Renal pelvis (tissue), 12 donors: ENCODE data around the gene ACOX2. TPM values are rescaled to one million over a fixed set of nuclear protein-coding genes. Genes with fewer than 3 reads are reported as not detected.

ENCODE experiments used
- DNase-seq: peaks from one replicate; pipeline ENCODE4 v3.0.0-alpha.2; 2013
- long read RNA-seq, 16 experiments: transcript quantifications; one replicate each; lab custom pipeline, GENCODE V29; 2026
- polyA plus RNA-seq, 3 donors: library from polyadenylated mRNA; unstranded; fragments of 120-200 nt; gene quantifications; one replicate each; pipeline ENCODE4 v1.2.1, GENCODE V29; 2013; ENCODE audit not compliant: insufficient read length in 3 of 3

The ACOX2 gene
- polyA plus RNA-seq = 10 to 100 TPM; 37.2 to 42.3 (median 37.3) TPM
- long read RNA-seq, donor 1, partial matches to known transcripts = 0 of 3 reads
- long read RNA-seq, donor 1, other reads (novel, unspliced or antisense) = 0 of 3 reads
- long read RNA-seq, donor 2, partial matches to known transcripts = 0 of 3 reads
- long read RNA-seq, donor 2, other reads (novel, unspliced or antisense) = 0 of 3 reads
- long read RNA-seq, donor 3, partial matches to known transcripts = 0 of 2 reads
- long read RNA-seq, donor 3, other reads (novel, unspliced or antisense) = 0 of 2 reads
- long read RNA-seq, donor 4, partial matches to known transcripts = 0 of 6 reads
- long read RNA-seq, donor 4, other reads (novel, unspliced or antisense) = 0 of 6 reads
- long read RNA-seq, donor 5, partial matches to known transcripts = 0 of 2 reads
- long read RNA-seq, donor 5, other reads (novel, unspliced or antisense) = 0 of 2 reads
- long read RNA-seq, donor 6, transcript ACOX2-201 (15 exons, 2,426 nt) = major isoform, 9 of 9 reads
- long read RNA-seq, donor 6, partial matches to known transcripts = 0 of 9 reads
- long read RNA-seq, donor 6, other reads (novel, unspliced or antisense) = 0 of 9 reads
- long read RNA-seq, donor 7, partial matches to known transcripts = 0 of 4 reads
- long read RNA-seq, donor 7, other reads (novel, unspliced or antisense) = 0 of 4 reads
- long read RNA-seq, donor 8 = 0 reads
- long read RNA-seq, donor 9, partial matches to known transcripts = 0 of 5 reads
- long read RNA-seq, donor 9, other reads (novel, unspliced or antisense) = 0 of 5 reads
- long read RNA-seq, donor 10, partial matches to known transcripts = 0 of 1 reads
- long read RNA-seq, donor 10, other reads (novel, unspliced or antisense) = 0 of 1 reads
- long read RNA-seq, donor 11, partial matches to known transcripts = 0 of 13 reads
- long read RNA-seq, donor 11, other reads (novel, unspliced or antisense) = 11 of 13 reads
- long read RNA-seq, donor 12, partial matches to known transcripts = 0 of 5 reads
- long read RNA-seq, donor 12, other reads (novel, unspliced or antisense) = 0 of 5 reads
- long read RNA-seq, donor 13, partial matches to known transcripts = 0 of 1 reads
- long read RNA-seq, donor 13, other reads (novel, unspliced or antisense) = 0 of 1 reads
- long read RNA-seq, donor 14 = 0 reads
- long read RNA-seq, donor 15, transcript ACOX2-201 (15 exons, 2,426 nt) = major isoform, 6 of 6 reads
- long read RNA-seq, donor 15, partial matches to known transcripts = 0 of 6 reads
- long read RNA-seq, donor 15, other reads (novel, unspliced or antisense) = 0 of 6 reads
- long read RNA-seq, donor 16, transcript ACOX2-201 (15 exons, 2,426 nt) = major isoform, 9 of 10 reads
- long read RNA-seq, donor 16, partial matches to known transcripts = 0 of 10 reads
- long read RNA-seq, donor 16, other reads (novel, unspliced or antisense) = 0 of 10 reads

DNA sequence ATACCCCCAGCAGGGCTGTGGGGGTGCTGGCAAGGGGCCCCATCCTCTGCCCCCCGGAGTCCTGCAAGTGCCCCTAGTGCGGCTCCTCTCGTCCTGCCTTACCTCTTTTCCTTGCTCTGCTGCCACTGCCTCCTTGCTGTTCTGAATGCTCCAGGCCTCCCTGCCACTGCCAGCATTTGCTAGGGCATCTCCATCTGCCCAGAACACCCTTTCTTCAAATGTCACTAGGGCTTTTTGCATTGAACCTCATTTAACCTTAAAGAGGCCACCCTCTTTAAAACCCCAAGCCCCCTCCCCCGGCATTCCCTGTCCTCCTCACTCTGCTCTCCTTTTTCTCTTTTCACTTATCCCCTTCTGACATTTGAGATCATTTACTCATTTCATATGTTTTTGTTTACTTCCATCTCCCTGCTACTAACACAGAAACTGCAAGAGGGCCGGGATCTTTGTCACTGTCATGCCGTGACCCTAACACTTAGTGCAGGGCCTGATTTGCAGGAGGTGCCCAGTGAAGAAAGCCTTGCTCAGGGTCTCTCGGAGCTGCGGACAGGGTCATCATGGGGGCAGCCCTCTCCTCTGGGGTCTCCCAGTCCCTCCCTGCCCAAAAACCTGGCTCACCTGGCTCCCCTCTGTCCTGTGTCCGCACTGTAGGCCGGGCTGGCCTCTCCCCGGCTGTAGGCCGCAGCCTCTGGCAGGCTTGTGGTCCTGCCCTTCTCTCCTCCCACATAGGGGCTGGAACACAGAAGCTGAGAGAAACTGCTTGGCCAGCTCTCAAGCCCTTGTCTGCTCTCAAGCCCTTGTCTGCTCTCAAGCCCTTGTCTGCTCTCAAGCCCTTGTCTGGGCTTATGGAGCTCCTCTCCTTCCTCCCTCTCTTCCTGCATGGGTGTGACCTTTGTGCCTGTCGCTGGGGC, at the start of gene ACOX2:
TSS of gene ACOX2 (minus strand) at position 690 of the 911 bp plus-strand sequence. CDS start 2,084 bp downstream, outside the sequence.
- DNase-seq = no peak

- DNase-seq = peak; percentile 76
Observed at GRCh38 chr3:58585994-58586393, 49.0 kb upstream of the ACOX2 start.

DNA sequence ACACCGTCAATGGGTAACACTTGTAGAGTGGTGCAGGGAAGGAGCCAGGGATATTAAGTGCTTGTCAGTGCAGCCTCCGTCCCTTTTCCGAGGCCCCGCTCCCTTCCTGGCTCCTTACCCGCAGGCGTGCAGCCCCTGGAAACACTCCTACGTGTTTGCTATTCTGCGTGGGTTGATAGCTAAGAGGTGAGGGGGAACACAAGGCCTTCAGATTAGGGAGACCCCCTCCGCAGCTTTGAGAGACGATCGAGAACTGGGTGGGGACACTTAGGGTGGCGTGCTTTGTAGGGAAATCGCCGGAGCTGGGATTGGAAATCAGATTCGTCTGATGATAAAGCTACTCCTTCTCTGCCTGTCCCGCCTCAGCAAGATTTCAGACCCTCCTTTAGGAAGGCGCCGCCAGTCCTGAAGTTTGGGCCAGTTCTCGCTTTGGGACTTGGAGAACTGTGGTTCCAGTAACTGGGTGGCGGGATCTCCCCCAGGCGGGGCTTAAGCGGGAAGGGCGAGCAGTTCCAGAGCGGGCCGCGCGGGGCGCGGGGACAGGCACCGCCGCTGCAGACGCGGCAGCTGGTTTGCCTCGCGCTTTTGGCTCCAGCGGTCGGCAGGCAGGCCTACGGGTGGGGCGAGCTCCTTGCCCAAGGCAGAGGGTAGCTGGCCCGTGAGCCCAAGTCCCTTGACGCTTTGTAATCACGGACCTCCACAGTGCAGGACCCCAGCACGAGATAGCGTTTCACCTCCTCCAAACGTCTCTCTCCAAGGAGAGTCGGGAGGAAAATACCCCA, 48.2 kb upstream of the ACOX2 start:
- DNase-seq = peak; percentile 76

DNA sequence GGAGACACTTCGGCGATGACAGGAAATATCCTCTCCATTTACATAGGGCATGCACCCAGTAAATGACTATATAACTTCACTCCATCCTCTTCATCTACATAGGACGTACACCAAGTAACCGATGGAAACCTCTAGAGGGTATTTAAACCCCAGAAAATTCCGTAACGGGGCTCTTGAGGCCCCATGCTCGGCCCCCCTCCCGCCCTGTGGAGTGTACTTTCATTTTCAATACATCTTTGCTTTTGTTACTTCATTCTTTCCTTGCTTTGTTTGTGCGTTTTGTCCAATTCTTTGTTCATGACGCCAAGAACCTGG, 47.7 kb upstream of the ACOX2 start:
- no peak for DNase-seq

GRCh38 chr3:58581328-58582091, 44.5 kb upstream of the ACOX2 start:
- peak; percentile 76 for DNase-seq

DNA sequence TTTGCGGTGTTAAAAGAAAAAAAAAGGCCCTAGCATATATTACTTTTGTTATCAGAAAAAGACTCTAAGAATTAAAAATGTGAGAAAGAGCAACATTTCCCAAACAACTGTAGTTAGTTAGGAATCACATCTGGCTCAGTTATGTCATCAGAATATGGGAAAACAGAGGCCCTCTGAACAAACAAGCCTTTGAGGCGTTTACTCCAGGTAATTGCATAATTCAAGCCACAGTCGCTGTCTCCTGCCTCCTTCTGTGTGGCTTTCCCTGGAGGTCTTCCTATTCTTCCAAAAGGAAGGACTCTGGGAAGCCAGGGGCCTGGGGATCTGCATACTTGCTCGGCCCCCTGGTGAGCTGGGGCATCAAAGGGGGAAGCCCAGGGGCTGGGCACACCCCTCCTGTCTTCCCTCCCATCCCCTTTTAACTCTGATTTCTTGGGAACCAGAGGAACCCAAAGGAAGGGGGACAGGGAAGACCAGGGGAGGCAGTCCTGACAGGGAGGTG, 43.9 kb upstream of the ACOX2 start:
- no peak for DNase-seq

GRCh38 chr3:58578873-58579272, 41.9 kb upstream of the ACOX2 start:
- no peak for DNase-seq

GRCh38 chr3:58577269-58577821, 40.4 kb upstream of the ACOX2 start, which contains the start of gene FAM107A:
TSS of gene FAM107A (minus strand) at chr3:58577391. CDS start at chr3:58569860, 7,531 bp downstream.
- peak; percentile 48 for DNase-seq

DNA sequence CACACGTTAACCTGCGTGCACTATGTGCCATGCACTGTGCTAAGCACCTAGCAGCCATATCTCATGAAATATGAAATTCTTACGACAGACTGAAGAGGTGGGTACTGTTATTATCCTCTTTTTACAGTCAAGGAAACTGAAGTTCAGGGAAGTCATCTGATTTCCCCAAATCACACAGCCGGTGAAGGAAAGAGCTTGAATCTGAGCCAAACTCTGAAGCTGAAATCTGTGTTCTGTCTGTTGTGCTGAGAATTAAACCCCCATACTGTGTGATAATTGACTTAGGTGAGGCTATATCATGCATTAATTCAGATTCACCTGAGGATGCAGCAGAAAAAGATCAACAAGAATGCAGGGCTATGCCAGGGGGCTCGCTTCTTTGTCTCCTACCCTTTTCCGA, 39.7 kb upstream of the ACOX2 start:
- DNase-seq = no peak

DNA sequence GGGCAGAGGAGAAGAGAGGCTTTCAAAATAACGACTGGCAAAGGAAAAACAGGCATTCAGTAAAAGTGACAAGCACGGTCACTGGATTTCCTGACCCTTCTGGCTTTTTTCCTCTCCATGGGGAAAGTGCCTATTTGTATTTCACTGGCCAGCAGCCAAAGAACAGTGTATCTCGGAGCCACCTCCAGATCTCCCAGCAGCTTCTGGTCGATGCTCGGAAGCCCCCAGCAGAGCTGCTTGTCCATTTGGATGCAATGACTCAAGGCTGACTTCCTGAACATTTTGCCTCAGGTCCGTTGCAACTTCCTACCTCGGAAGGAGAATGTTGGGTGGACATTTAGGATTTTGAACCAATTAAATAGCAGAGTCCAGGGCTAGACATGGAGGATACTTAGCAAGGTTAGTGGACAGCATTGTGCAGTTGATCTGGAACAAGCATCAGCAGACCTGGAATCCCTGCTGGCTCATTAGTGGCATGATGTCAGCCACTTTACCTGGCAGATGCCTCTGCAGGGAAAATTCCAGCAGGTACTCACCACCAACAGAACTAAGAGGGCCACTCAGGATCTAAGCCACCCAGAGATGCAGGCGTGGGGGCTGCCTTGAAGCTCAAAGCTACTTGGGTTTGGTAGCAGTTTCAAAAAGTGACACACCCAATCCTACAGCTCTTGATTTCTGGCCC, 39.1 kb upstream of the ACOX2 start:
- DNase-seq = no peak

GRCh38 chr3:58574682-58575081, 37.7 kb upstream of the ACOX2 start:
- DNase-seq = no peak

DNA sequence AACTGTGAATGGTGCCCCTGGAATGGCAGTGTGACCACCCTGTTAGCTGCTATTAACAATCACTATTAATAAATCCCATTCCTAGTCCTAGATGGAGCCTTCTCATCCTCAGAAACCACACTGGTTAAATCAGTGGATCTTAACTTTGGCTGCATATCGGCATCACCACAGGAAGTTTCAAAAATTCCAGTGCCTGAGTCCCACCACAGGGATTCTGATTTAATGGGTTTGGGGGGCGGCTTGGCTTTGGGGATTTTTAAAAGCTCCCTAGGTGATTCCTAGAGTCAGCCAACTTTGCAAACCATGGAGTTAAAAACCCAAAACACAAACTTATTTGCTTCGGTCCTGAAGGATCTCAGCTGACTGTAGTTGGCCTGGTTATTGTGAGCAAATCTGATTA, 37.1 kb upstream of the ACOX2 start:
- DNase-seq = no peak

DNA sequence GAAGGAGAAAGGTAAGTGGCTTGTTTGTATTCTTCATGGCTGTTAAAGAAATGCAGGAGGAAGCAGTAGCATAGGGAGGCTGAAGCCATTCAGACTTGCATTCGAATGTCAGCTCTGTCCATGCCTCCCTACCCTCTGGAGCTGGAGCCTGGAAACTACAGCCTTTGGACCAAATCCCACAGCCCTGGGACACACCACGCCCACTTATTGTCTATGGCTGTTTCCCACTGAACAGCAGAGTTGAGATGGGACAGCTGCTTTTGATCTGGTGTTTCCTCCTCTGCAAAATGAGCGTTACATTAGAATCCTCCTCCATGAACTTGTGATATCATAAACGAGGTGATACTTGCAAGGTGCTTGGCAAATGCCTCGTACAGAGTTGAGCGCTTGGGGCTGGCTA, 36.6 kb upstream of the ACOX2 start:
- DNase-seq = peak; percentile 65

GRCh38 chr3:58572634-58573230, 35.7 kb upstream of the ACOX2 start:
- no peak for DNase-seq

- DNase-seq = no peak
Observed at GRCh38 chr3:58572013-58572633, 35.1 kb upstream of the ACOX2 start.

GRCh38 chr3:58570851-58571250, 33.9 kb upstream of the ACOX2 start:
- no peak for DNase-seq
